GM19238 (cell line): Measurements from ENCODE around the gene USP7.
"Not testable (repeated sequence)": the region's sequence is repeated elsewhere in the genome, so short reads cannot be mapped to it uniquely, and the experiment has no call there.

ENCODE experiments used
- DNase-seq: peaks from one replicate; pipeline ENCODE4 v3.0.0; 2011; ENCODE audit warnings: low spot score; ENCODE audit not compliant: insufficient read length

USP7 gene

DNA sequence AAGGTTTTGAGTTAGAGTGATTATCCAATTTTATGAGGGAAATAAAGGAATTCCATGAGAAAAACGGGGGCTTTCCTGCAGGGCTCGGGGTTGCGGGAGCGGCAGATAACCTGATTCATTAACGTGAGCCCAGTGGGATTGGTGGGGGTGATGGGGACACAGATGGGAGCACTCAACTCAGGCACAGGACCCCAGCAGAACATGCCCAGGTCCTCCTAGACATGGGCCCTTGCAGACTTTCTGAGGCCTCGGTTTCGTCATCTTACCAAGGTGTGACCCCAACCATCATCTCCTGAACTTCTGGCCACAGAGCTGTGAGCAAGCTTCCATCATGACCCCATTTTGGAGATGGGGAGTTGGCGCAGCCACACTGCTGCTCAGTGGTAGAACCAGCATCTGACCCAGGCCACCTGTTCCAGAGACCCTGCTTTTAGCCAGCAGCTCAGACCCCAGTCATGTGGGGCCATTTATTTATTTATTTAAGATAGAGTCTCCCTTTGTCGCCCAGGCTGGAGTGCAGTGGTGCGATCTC is 117.2 kb downstream of the USP7 start:
- DNase-seq, result no peak

GRCh38 chr16:8845699-8846298 is 117.9 kb downstream of the USP7 start:
- DNase-seq, result no peak

GRCh38 chr16:8843296-8843695 is 120.4 kb downstream of the USP7 start:
- DNase-seq, result not testable (repeated sequence)
